GM23248 (cell line): ENCODE data around the gene IP6K3.

Experiments used
- EZH2 ChIP-seq: fragments of 200-600 bp; sonication (generic); IDR thresholded peaks from 2 replicates; pipeline ENCODE4 v1.6.1; 2018; ENCODE audit warnings: antibody characterized with exemption, mild to moderate bottlenecking; ENCODE audit not compliant: insufficient read depth, poor library complexity, severe bottlenecking
- EZH2phosphoT487 ChIP-seq: fragments of 200-600 bp; sonication (generic); IDR thresholded peaks from 2 replicates; pipeline ENCODE4 v1.6.1; 2018; ENCODE audit warnings: antibody characterized with exemption, moderate library complexity, mild to moderate bottlenecking, low read depth; ENCODE audit not compliant: insufficient read depth

DNA sequence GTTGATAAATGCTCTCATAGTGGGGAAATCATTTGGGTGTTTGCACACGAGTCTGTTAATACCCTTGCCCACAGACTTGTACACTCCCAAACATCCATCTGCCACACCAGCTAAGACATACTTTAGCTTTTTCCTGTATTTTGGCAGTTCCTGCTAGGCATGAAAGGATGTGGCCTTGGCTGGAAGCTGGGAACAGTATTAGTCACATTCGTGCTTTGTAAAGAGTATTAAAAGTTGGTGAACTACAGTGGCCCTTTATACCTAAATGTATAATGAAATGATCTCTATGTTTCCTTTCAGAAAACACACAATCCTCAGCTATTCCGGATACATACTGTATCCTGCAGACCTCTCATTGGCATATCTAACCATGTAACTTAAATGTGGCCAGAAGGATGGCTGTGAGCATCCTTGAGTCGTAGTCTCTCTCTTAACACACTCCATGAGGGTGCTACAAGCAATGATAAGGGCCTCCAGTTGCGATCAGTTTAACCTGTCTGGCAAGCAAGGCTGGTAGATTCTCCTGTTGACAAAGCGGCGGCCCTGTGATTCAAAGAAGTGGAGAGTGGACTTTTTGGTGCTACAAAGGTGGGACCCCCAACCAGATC, 40.7 kb upstream of the IP6K3 start:
- no peak for TF ChIP-seq EZH2phosphoT487
- TF ChIP-seq EZH2: no peak
